Sigmoid colon (tissue), 7 donors: ENCODE measurements around the gene OR2F1. TPM values are rescaled to one million over a fixed set of nuclear protein-coding genes. Genes with fewer than 3 reads are reported as not detected.

Source experiments
- DNase-seq: peaks from one replicate; pipeline ENCODE4 v3.0.0-alpha.2; 2019
- H3K27ac ChIP-seq, 4 donors: fragments of 200-600 bp; sonication (generic); one replicate each; pipeline ENCODE4 v1.5.1; 2016 to 2019; ENCODE audit warnings: mild to moderate bottlenecking in 1 of 4
- H3K27me3 ChIP-seq, 3 donors: fragments of 200-600 bp; sonication (generic); one replicate each; pipeline ENCODE4 v1.5.1; 2019; ENCODE audit warnings: mild to moderate bottlenecking in 1 of 3
- H3K36me3 ChIP-seq, 4 donors: fragments of 200-600 bp; sonication (generic); one replicate each; pipeline ENCODE4 v1.5.1; 2016 to 2019
- H3K4me1 ChIP-seq, 4 donors: fragments of 200-600 bp; sonication (generic); one replicate each; pipeline ENCODE4 v1.5.1; 2017 to 2019
- H3K4me3 ChIP-seq, 4 donors: fragments of 200-600 bp; sonication (generic); one replicate each; pipeline ENCODE4 v1.5.1; 2017 to 2019; ENCODE audit warnings: mild to moderate bottlenecking in 2 of 4, moderate library complexity in 1 of 4
- H3K9me3 ChIP-seq, 4 donors: fragments of 200-600 bp in 3 of 4; sonication (generic) in 3 of 4; one replicate each; pipeline versions ENCODE4 v1.5.1 to v1.6.1; 2013 to 2019
- EP300 ChIP-seq, 4 donors: sonication (generic); formaldehyde crosslinking; IDR thresholded peaks; one replicate each; pipeline ENCODE4 v1.6.1; 2017; ENCODE audit warnings: antibody characterized with exemption in 4 of 4
- POLR2A ChIP-seq, 2 donors: fragments of 450-650 bp; IDR thresholded peaks; one replicate each; pipeline ENCODE4 v1.6.1; 2016; ENCODE audit warnings: antibody characterized with exemption in 2 of 2, mild to moderate bottlenecking in 2 of 2, moderate library complexity in 2 of 2
- POLR2AphosphoS5 ChIP-seq, 4 donors: sonication (generic); formaldehyde crosslinking; IDR thresholded peaks; one replicate each; pipeline ENCODE4 v1.6.1; 2017; ENCODE audit warnings: antibody characterized with exemption in 4 of 4
- WGBS, 2 donors: extraction: QIAGEN DNeasy Blood & Tissue Kit; methylation state at CpG; one replicate each; pipeline ENCODE4 v1.1.7; 2013; 5-methylcytosine and 5-hydroxymethylcytosine counted together
- intact Hi-C: fragments of 100-400 bp; cut with DNase I; formaldehyde crosslinking; loops from one replicate; pipeline ENCODE4 v1.15.1; 2023
- polyA plus RNA-seq, 3 donors: library from polyadenylated mRNA; stranded (reverse); fragments of 200-250 nt; gene quantifications; one replicate each; pipeline ENCODE4 v1.2.3, GENCODE V29; 2013
- total RNA-seq, 4 donors: library from RNA; depleted of rRNA; stranded (reverse); fragments of >200 nt; gene quantifications; one replicate each; pipeline ENCODE4 v1.1.0, GENCODE V29; 2016
- TF ChIP-seq, protein P1 (sequence below), 4 experiments: fragments of 450-650 bp in 3 of 4; fragments of 200-600 bp in 1 of 4; IDR thresholded peaks; one replicate each; pipeline ENCODE4 v1.5.1; 2016 to 2019; ENCODE audit warnings: antibody characterized with exemption in 4 of 4, mild to moderate bottlenecking in 3 of 4, moderate library complexity in 2 of 4
- donor health status: healthy with polysubstance abuse.
- donor health status: Bipolar disorder and iron deficiency.
- donor health status: healthy.

The OR2F1 gene
- total and polyA plus RNA-seq, 7 donors: not detected

DNA sequence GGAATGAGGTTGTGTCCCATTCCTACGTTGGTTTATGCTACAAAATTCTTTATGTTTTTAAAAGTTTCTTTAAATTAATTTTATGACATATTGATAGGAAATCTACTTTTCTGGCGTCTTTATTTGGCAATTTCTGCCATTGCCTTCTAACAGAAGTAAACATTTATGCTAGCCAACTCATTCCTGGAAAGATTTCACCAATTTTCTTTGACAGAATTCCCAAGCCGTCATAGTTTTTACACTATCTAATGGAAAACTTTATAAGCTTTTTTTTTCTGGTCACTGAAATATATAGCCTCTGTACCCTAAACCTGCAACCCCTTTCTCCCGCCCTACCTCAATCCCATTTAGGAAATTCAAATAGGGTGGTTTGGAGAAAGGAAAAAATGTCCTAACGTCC, 46.5 kb upstream of the OR2F1 start:
- WGBS, 2 donors: 70 to 77% methylated on average over 5 of the region's 5 CpGs
- TF ChIP-seq EP300 (IDR thresholded peaks at IDR 0.05) (no peak), POLR2AphosphoS5 (IDR thresholded peaks at IDR 0.05) (no peak), POLR2A (IDR thresholded peaks at IDR 0.05) (no peak)
- TF ChIP-seq, protein P1, sequence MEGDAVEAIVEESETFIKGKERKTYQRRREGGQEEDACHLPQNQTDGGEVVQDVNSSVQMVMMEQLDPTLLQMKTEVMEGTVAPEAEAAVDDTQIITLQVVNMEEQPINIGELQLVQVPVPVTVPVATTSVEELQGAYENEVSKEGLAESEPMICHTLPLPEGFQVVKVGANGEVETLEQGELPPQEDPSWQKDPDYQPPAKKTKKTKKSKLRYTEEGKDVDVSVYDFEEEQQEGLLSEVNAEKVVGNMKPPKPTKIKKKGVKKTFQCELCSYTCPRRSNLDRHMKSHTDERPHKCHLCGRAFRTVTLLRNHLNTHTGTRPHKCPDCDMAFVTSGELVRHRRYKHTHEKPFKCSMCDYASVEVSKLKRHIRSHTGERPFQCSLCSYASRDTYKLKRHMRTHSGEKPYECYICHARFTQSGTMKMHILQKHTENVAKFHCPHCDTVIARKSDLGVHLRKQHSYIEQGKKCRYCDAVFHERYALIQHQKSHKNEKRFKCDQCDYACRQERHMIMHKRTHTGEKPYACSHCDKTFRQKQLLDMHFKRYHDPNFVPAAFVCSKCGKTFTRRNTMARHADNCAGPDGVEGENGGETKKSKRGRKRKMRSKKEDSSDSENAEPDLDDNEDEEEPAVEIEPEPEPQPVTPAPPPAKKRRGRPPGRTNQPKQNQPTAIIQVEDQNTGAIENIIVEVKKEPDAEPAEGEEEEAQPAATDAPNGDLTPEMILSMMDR (IDR thresholded peaks at IDR 0.05): no peak
- Histone ChIP-seq H3K4me3 (no peak overlapping the region), H3K36me3 (no peaks in the 10 kb centered on the region), H3K9me3 (no peaks in the 10 kb centered on the region), H3K27me3 (no peaks in the 10 kb centered on the region), H3K27ac (no peak overlapping the region), H3K4me1 (no peaks in the 10 kb centered on the region)
- intact Hi-C loops: loop anchor here (10.0 kb wide), 2 partner anchors 523 to 927 kb away; partner anchors contain the start of genes TPK1 and ZYX
- DNase-seq: no peak

DNA sequence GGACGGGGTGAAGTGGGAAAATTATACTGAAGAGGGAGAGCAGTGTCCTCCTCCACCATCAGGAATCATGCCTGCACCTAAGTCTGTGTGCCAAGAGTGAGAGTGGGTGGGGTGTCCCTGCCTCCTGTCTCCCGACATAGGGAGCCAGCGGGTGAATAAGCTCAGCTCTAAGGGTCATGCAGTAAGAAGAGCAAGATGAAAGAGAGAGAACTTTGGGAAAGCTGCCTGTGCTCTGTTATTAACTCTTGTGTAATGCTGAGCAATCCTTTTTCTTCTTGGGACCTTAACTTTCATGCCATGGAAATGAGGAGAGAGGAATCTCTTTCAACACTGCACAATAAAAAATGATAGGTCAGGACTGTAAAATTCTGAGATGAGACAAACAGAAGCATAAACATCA, 44.8 kb upstream of the OR2F1 start:
- 77 to 85% methylated on average over 3 of the region's 3 CpGs for WGBS, 2 donors
- H3K9me3 ChIP-seq: no peaks in the 10 kb centered on the region
- no peaks in the 10 kb centered on the region for H3K36me3 ChIP-seq
- intact Hi-C loops: loop anchor here (10.0 kb wide), 2 partner anchors 525 to 925 kb away; partner anchors contain the start of genes TPK1 and ZYX
- H3K4me3 ChIP-seq: no peak overlapping the region
- no peaks in the 10 kb centered on the region for H3K4me1 ChIP-seq
- no peaks in the 10 kb centered on the region for H3K27me3 ChIP-seq
- peak overlapping the region in 1 of 4 donors; percentile 13 for H3K27ac ChIP-seq
- TF ChIP-seq, protein P1 (IDR thresholded peaks at IDR 0.05): no peak
- peak in 1 of 4 donors; percentile 8 for TF ChIP-seq POLR2AphosphoS5 (IDR thresholded peaks at IDR 0.05)
- DNase-seq: no peak

DNA sequence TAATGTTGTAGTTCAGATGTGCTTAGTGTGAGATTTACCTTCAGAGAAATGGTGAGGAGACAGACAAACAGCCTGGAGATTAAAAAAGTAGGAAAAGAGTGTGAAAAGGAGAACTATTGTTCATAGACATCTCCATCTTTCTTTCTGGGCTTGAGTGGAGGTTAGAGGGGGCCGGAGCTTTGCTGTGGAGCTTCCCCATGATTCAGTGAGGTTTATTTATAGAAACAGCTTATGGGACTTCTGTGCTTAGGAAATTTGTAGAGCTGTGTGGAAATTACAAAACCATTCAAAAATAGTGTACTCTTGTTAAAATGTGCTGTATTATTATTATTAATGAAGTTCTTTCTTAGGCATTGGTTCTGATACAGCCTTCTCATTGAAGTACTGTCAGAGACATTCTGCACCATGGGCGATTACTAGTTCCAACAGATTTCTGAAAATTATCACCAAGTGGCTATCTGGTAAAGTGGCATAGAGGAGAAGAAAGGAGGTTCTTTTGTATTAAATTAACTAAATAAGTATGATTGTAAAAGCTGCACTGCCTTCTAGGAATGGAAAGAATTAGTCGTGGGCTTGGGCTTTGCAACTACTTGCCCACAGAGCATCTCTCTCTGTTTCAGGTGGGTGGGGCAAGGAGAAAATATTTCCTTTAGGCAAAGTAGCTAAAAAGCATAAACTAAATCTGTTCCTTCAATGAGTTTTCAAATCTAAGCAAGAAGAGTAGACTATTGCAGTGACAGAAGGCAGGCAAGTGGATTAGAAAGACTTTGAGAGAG, 44.0 kb upstream of the OR2F1 start:
- DNase-seq: no peak
- TF ChIP-seq POLR2A (IDR thresholded peaks at IDR 0.05): no peak
- TF ChIP-seq POLR2AphosphoS5 (IDR thresholded peaks at IDR 0.05): no peak
- TF ChIP-seq EP300 (IDR thresholded peaks at IDR 0.05): no peak
- TF ChIP-seq, protein P1 (IDR thresholded peaks at IDR 0.05): no peak
- WGBS, 2 donors: 74 to 75% methylated on average over 3 of the region's 3 CpGs
- H3K27ac ChIP-seq: peak overlapping the region in 1 of 4 donors; percentile 13
- H3K36me3 ChIP-seq: no peaks in the 10 kb centered on the region
- intact Hi-C loops: no loop called here
- no peaks in the 10 kb centered on the region for H3K4me1 ChIP-seq
- H3K4me3 ChIP-seq: no peak overlapping the region
- no peaks in the 10 kb centered on the region for H3K9me3 ChIP-seq
- no peaks in the 10 kb centered on the region for H3K27me3 ChIP-seq

DNA sequence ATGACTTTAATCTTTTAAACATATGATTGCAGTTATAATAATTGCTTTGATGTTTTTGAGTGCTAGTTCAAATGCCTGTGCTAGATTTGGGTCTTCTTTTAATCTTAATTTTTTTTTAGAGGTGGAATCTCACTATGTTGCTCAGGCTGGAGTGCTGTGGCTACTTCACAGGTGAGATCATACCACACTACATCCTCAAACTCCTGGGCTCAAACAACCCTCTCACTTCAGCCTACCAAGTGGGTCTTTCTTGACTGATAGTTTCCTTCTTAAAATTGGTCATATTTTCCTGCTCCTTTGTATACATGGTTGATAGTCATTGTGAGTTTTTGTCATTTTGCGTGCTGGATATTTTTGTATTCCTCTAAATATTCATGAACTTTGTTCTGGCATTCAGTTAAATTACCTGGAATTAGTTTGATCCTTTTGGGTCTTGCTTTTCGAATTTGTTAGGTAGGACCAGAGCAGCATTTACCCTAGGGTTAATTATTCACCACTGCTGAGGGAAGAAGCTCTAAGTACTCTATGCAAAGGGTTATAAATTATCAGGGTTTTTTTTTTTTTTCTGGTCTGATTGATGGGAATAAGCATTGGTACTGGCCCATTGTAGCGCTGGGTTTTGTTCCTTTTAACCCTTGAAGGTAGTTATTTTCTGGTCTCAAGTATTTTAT, 40.6 kb upstream of the OR2F1 start:
- H3K4me3 ChIP-seq: no peak overlapping the region
- WGBS, 2 donors: 50 to 80% methylated on average over 3 of the region's 3 CpGs
- TF ChIP-seq EP300 (IDR thresholded peaks at IDR 0.05) (no peak), POLR2AphosphoS5 (IDR thresholded peaks at IDR 0.05) (no peak), POLR2A (IDR thresholded peaks at IDR 0.05) (no peak)
- TF ChIP-seq, protein P1 (IDR thresholded peaks at IDR 0.05): no peak
- no peaks in the 10 kb centered on the region for H3K36me3 ChIP-seq
- no peak for DNase-seq
- intact Hi-C loops: no loop called here
- no peaks in the 10 kb centered on the region for H3K4me1 ChIP-seq
- H3K27me3 ChIP-seq: no peaks in the 10 kb centered on the region
- H3K9me3 ChIP-seq: no peaks in the 10 kb centered on the region
- H3K27ac ChIP-seq: no peak overlapping the region
